Measurements from ENCODE around the gene TNFRSF13B. TPM values are rescaled to one million over a fixed set of nuclear protein-coding genes. Genes with fewer than 3 reads are reported as not detected.
A peak's percentile ranks its signal among the peaks of the same experiment; 100 is the strongest.

Gene TNFRSF13B
- total and polyA plus RNA-seq, 10 of the 15 experiments (the other 5 are each of a cell fraction or from before 2014, with no cell fraction given) = 15.5 to 231 (median 119) TPM

- no peak overlapping the region for H3K9ac ChIP-seq (ENCODE audit: control insufficient read depth, insufficient read depth, low read length)
- WGBS (ENCODE audit: insufficient coverage, insufficient replicate concordance, low lambda C conversion rate, missing lambda C conversion rate) = 96% methylated on average over 10 of the region's 10 CpGs
- peaks cover 66 to 69% of the 10 kb centered on the region in 2 experiments for H3K36me3 ChIP-seq (ENCODE audit: control insufficient read depth in 2 of 2, insufficient read depth in 2 of 2, low read length in 1 of 2)
- in situ Hi-C loops (cut with MboI) (no loop called here), intact Hi-C loops (cut with micrococcal nuclease; ENCODE audit: unreplicated experiment) (loop anchor here (2.0 to 10.0 kb wide), 2 partner anchors 19 to 49 kb away; no protein-coding TSS in a partner anchor)
- no peak overlapping the region for H2AFZ ChIP-seq (ENCODE audit: control insufficient read depth, low read depth, low read length)
- H3K4me1 ChIP-seq (ENCODE audit: control insufficient read depth, insufficient read depth, low read length) = peaks cover 25% of the 10 kb centered on the region
- H3K9me3 ChIP-seq (replicated peaks; ENCODE audit: control insufficient read depth, insufficient read depth, low read length) = peaks cover 27% of the 10 kb centered on the region
- H3K4me2 ChIP-seq (ENCODE audit: control insufficient read depth, insufficient read depth) = no peak overlapping the region
- BruUV-seq (replicated peaks) = TSS peak; percentile 23
- no peak overlapping the region for H3K4me3 ChIP-seq
- CTCF ChIA-PET = interaction anchor here (1.1 to 3.9 kb wide), 2 partner anchors 18 to 44 kb away, joined by 3 to 11 read pairs; no protein-coding TSS in a partner anchor
- H4K20me1 ChIP-seq (ENCODE audit: control insufficient read depth, insufficient read depth) = no peaks in the 10 kb centered on the region; the same call in 1 of the 2 replicates
- POLR2A ChIA-PET = interaction anchor here (4.0 kb wide), 1 partner anchor 44 kb away, joined by 18 read pairs; no protein-coding TSS in a partner anchor
- DNase-seq (ENCODE audit: low read depth, low spot score) = no peak
- TF ChIP-seq CTCF (IDR thresholded peaks at IDR 0.05 in 2 of 3, conservative IDR thresholded peaks at IDR 0.05 in 1 of 3; ENCODE audit: control insufficient read depth in 2 of 3, extremely low read depth in 1 of 3, insufficient read depth in 1 of 3, low read depth in 3 of 3, low read length in 3 of 3) (peak in 1 of 3 experiments; percentile 16; a peak in 1 of 6 replicates), MTA3 (IDR thresholded peaks at IDR 0.05; ENCODE audit: borderline replicate concordance, low read length) (no peak)
- SMC1A ChIA-PET (ENCODE audit: uncharacterized antibody, unreplicated experiment) = interaction anchor here (1.3 to 2.3 kb wide), 3 partner anchors 20 to 33 kb away, joined by 3 to 10 read pairs (median 7); no protein-coding TSS in a partner anchor
- peaks cover 73% of the 10 kb centered on the region for H3K79me2 ChIP-seq (ENCODE audit: control insufficient read depth, insufficient read depth, low read length)
- ATAC-seq = no peak
- peak overlapping the region; percentile 7; the same call in 1 of the 2 replicates for H3K27ac ChIP-seq (ENCODE audit: control insufficient read depth, insufficient read depth)
- FAIRE-seq = no peak
- H3K27me3 ChIP-seq (replicated peaks in 1 of 2; ENCODE audit: control insufficient read depth in 2 of 2, insufficient read depth in 2 of 2, low read length in 1 of 2) = no peaks in the 10 kb centered on the region
- RAD21 ChIA-PET (ENCODE audit: unreplicated experiment) = interaction anchor here (1.4 to 1.8 kb wide), 2 partner anchors 44 to 45 kb away, joined by 4 to 6 read pairs; no protein-coding TSS in a partner anchor
Measured at GRCh38 chr17:16945663-16946218, 26.2 kb downstream of the TNFRSF13B start.

GRCh38 chr17:16945136-16945482, 26.8 kb downstream of the TNFRSF13B start:
- in situ Hi-C loops (cut with MboI) (no loop called here), intact Hi-C loops (cut with micrococcal nuclease; ENCODE audit: unreplicated experiment) (loop anchor here (10.0 kb wide), 1 partner anchor 50 kb away; no protein-coding TSS in a partner anchor)
- no peak overlapping the region for H3K9ac ChIP-seq (ENCODE audit: control insufficient read depth, insufficient read depth, low read length)
- ATAC-seq (no peak), FAIRE-seq (no peak), DNase-seq (ENCODE audit: low read depth, low spot score) (no peak)
- peaks cover 68 to 69% of the 10 kb centered on the region in 2 experiments for H3K36me3 ChIP-seq (ENCODE audit: control insufficient read depth in 2 of 2, insufficient read depth in 2 of 2, low read length in 1 of 2)
- POLR2A ChIA-PET = interaction anchor here (4.0 kb wide), 1 partner anchor 44 kb away, joined by 18 read pairs; no protein-coding TSS in a partner anchor
- peaks cover 25% of the 10 kb centered on the region for H3K4me1 ChIP-seq (ENCODE audit: control insufficient read depth, insufficient read depth, low read length)
- CTCF ChIA-PET = interaction anchor here (1.1 to 3.9 kb wide), 2 partner anchors 19 to 45 kb away, joined by 3 to 11 read pairs; no protein-coding TSS in a partner anchor
- peaks cover 67% of the 10 kb centered on the region for H3K79me2 ChIP-seq (ENCODE audit: control insufficient read depth, insufficient read depth, low read length)
- no peak overlapping the region for H3K4me3 ChIP-seq
- BruUV-seq (replicated peaks) = no TSS peak
- H3K4me2 ChIP-seq (ENCODE audit: control insufficient read depth, insufficient read depth) = no peak overlapping the region
- RAD21 ChIA-PET (ENCODE audit: unreplicated experiment) = interaction anchor here (1.4 to 1.5 kb wide), 2 partner anchors 24 to 45 kb away, joined by 4 read pairs; no protein-coding TSS in a partner anchor
- TF ChIP-seq POLR2A (IDR thresholded peaks at IDR 0.05; ENCODE audit: low read depth, low read length) = peak; percentile 47; the same call in 1 of the 2 replicates
- TF ChIP-seq SMC3 (IDR thresholded peaks at IDR 0.05; ENCODE audit: borderline replicate concordance, low read length) = no peak
- 0 out of 3 replicates have a peak, but pooled peaks have one; percentile 10 for TF ChIP-seq POU2F2 (IDR thresholded peaks at IDR 0.05; ENCODE audit: borderline replicate concordance, low read depth, low read length)
- SMC1A ChIA-PET (ENCODE audit: uncharacterized antibody, unreplicated experiment) = interaction anchor here (0.5 to 1.3 kb wide), 5 partner anchors 29 to 504 kb away, joined by 3 read pairs; no protein-coding TSS in a partner anchor
- no peaks in the 10 kb centered on the region; the same call in 1 of the 2 replicates for H4K20me1 ChIP-seq (ENCODE audit: control insufficient read depth, insufficient read depth)
- no peak overlapping the region for H2AFZ ChIP-seq (ENCODE audit: control insufficient read depth, low read depth, low read length)
- peaks cover 20% of the 10 kb centered on the region for H3K9me3 ChIP-seq (replicated peaks; ENCODE audit: control insufficient read depth, insufficient read depth, low read length)
- WGBS (ENCODE audit: insufficient coverage, insufficient replicate concordance, low lambda C conversion rate, missing lambda C conversion rate) = 98% methylated on average over 6 of the region's 6 CpGs
- no peaks in the 10 kb centered on the region for H3K27me3 ChIP-seq (replicated peaks in 1 of 2; ENCODE audit: control insufficient read depth in 2 of 2, insufficient read depth in 2 of 2, low read length in 1 of 2)
- H3K27ac ChIP-seq (ENCODE audit: control insufficient read depth, insufficient read depth) = no peak overlapping the region
